Fibroblast of skin of abdomen (primary cell): ENCODE measurements around the gene CNPPD1.
A peak's percentile ranks its signal among the peaks of the same experiment; 100 is the strongest.
"Not testable (repeated sequence)": the region's sequence is repeated elsewhere in the genome, so short reads cannot be mapped to it uniquely, and the experiment has no call there.

Source experiments
- DNase-seq: peaks from one replicate; pipeline ENCODE4 v3.0.0-alpha.2; 2013

CNPPD1 gene

DNA sequence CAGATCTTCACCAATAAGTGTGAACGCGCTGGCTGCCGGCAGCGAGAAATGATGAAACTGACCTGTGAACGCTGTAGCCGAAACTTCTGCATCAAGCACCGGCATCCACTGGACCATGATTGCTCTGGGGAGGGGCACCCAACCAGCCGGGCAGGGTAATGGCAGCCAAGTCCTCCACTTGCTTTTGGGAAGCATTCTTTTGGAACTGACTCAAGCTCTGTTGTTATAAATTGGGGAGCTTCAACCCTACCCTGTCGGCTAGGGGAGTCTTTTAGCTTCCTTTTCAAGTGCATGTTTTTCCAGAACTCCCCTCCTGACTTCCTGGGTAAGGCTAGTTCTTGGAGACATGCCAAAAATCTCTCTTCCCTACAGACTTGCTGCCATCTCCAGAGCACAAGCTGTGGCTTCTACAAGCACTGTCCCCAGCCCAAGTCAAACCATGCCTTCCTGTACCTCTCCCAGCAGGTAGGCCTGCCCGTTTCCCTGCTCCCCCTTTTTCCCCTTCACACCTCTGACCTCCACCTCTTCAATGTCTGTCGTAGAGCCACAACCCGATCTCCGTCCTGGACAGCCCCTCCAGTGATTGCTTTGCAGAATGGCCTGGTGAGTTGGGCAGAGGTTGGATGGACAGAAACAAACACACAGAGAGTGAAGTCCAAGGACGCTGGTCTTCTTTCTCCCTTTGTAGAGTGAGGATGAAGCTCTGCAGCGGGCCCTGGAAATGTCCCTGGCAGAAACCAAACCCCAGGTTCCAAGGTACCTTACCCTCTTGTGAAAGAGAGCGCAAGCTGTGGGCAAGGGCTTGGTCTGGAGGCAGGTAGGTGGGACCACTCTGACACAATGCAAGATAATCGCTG, 31.4 kb upstream of the CNPPD1 start:
- peak; percentile 29 for DNase-seq

DNA sequence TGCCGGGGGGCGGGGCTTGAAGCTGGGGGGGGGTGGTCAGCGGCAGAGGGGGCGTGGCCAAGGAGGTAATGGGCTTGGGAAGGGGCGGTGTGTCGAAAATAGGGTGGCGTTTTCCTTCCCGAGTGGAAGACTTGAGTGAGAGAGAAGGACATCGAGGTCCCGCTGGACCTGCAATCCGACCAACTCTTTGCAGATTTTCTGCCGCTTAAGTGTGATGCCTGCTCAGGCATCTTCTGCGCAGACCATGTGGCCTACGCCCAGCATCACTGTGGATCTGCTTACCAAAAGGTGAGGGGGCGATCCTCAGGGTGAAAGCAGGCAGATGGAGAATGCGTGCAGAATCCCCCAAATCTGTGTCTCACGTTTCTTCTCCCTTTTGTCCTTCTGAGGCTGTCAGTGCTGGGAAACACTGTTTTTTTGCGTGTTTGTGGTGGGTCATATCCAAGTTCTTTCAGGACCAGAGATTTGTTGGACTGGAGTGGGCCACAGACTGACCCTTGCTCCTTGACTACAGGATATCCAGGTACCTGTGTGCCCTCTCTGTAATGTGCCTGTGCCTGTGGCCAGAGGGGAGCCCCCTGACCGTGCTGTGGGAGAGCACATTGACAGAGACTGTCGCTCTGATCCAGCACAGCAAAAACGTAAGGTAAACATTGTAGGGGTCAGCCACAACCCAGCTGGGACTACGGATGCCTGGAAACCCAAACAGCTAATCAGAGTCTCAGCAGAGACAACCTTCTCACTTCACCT, 30.6 kb upstream of the CNPPD1 start:
- DNase-seq = no peak

GRCh38 chr2:219206328-219207133, 29.8 kb upstream of the CNPPD1 start, which contains the start of gene ZFAND2B:
Gene ZFAND2B, plus strand, starts transcription at chr2:219206782. Its CDS starts 206 bp downstream, at chr2:219206988.
- peak; percentile 94 for DNase-seq

- DNase-seq = no peak
Measured at GRCh38 chr2:219205981-219206327, 29.2 kb upstream of the CNPPD1 start.

DNA sequence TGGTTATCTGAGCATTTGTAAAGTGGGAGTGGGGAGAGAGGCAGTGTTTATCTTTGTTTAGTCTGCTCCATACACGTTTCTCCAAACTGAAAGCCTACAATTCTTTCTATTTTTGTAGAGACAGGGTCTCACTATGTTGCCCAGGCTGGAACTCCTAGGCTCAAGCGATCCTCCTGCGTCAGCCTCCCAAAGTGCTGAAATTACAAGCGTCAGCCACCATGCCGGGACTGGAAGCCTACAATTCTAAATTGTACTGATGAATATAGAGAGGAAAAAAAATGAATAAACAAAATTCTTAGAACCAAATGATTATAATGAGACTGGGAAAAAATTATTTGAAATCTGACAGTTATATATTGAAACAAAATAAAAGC, 28.4 kb upstream of the CNPPD1 start:
- no peak for DNase-seq

DNA sequence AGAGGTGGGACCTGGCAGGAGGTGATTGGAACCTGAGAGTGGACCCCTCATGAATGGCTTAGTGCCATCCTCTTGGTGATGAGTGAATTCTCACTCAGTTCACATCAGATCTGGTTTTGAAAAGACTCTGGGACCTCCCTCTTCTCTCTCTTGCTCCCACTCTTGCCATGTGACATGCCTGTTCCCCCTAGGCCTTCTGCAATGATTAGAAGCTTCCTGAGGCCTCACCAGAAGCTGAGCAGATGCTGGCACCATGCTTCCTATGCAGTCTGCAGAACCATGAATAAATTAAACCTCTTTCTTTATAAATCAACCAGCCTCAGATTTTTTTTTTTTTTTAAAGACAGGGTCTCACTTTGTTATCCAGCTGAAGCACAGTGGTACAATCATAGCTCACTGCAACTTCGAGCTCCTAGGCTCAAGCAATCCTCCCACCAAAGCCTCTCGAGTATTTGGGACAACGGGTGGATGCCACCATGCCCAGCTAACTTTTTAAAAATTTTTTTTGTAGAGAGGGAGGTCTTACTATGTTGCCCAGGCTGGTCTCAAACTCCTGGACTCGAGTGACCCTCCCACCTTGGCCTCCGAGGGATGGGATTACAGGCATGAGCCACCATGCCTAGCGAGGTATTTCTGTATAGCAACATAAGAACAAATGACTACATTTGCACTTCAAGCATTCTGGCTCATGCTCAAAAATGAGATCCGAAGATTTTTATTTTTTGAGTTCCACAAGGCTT, 27.9 kb upstream of the CNPPD1 start:
- no peak for DNase-seq

DNA sequence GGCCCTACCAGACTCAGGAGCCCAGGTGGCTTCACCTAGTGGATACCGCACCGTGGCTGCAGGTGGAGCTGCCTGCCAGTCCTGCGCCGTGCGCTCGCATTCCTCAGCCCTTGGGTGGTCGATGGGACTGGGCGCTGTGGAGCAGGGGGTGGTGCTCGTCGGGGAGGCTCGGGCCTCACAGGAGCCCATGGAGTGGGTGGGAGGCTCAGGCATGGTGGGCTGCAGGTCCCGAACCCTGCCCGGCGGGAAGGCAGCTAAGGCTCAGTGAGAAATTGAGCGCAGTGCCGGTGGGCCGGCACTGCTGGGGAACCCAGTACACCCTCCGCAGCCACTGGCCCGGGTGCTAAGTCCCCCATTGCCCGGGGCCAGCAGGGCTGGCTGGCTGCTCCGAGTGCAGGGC, 24.6 kb upstream of the CNPPD1 start:
- not testable (repeated sequence) for DNase-seq

GRCh38 chr2:219200502-219201326, 24.0 kb upstream of the CNPPD1 start:
- not testable (repeated sequence) for DNase-seq

- no peak for DNase-seq
Measured at GRCh38 chr2:219199470-219200211, 22.9 kb upstream of the CNPPD1 start.

DNA sequence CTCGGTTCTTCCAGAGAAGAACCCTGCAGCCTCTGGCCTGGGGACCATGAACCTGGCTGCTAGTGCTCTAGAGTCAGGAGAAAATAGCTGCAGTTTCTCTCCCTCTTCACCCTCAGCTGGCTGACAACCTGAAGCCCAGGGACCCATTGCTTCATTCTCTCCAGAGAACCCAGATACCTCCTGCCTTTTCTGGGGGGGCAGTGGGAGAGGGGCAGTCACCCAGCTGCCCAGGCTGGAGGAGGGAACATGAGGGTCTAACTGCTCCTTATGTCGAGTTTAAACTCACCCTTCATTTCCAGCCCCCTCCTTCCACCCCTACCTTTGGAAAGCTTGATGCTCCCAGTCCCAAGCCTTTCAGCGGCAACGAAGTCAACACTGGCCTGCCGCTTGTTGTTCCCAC, 22.2 kb upstream of the CNPPD1 start:
- no peak for DNase-seq

DNA sequence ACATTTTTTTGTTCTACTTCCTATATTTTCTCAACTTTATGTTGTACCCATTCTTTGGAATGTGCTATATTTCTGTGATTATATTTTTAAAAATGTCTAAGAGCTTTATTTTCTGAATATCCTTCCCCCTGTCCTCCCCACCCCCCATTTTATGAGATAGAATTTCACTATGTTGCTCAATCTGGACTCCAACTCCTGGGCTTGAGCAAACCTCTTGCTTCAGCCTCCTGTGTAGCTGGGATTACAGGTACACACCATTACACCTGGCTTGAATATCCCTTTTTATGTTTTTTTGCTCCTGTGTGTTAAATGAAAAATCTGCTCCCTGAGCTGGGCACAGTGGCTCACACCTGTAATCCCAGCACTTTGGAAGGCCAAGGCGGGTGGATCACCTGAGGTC, 20.7 kb upstream of the CNPPD1 start:
- DNase-seq = no peak

DNA sequence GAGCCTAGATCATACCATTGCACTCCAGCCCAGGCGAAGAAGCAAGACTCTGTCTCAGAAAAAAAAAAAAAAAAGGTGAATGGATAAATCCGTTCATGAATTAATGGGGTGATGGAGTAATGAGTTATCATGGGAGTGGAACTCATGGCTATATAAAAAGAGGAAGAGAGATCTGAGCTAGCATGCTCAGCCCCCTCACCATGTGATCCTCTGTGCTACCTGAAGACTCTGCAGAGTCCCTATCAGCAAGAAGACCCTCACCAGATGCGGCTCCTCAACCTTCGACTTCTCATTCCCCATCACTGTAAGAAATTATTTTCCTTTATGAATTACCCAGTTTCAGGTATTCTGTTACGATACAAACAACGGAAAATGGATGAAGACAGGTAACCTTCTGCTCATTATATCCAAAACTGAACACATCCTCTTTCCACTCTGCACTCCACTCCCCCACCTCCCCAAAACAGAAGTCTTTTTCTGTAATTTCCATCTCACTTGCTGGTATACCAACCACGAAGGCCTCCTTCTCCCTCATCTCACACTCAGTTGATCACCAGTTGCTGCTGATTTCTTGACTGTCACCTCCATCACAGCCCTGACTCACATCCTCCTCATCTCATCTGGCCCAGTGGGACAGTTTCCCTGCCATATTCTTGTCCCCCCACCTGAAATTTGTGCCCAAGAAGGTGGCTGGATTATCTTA, 10.2 kb upstream of the CNPPD1 start:
- DNase-seq = no peak

DNA sequence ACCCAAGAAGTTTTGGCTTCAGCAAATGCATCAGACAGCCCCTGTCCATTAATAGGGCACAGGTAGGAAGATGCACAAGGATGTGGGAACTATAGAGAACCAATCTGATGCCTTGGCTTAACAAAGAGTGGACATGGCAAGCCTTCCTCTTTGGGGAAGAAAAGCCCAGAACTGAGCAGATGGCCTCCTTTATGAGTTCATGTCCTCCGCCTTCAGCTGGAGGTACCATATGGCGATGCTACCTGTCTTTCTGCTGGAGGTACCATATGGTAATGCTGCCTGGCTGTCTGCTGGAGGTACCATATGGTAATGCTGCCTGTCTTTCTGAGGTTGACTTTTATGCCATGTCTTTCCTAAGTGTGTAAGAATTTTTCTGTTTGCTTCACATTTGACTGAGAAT, 7.4 kb upstream of the CNPPD1 start:
- no peak for DNase-seq

GRCh38 chr2:219183151-219183772, 6.5 kb upstream of the CNPPD1 start:
- no peak for DNase-seq

DNA sequence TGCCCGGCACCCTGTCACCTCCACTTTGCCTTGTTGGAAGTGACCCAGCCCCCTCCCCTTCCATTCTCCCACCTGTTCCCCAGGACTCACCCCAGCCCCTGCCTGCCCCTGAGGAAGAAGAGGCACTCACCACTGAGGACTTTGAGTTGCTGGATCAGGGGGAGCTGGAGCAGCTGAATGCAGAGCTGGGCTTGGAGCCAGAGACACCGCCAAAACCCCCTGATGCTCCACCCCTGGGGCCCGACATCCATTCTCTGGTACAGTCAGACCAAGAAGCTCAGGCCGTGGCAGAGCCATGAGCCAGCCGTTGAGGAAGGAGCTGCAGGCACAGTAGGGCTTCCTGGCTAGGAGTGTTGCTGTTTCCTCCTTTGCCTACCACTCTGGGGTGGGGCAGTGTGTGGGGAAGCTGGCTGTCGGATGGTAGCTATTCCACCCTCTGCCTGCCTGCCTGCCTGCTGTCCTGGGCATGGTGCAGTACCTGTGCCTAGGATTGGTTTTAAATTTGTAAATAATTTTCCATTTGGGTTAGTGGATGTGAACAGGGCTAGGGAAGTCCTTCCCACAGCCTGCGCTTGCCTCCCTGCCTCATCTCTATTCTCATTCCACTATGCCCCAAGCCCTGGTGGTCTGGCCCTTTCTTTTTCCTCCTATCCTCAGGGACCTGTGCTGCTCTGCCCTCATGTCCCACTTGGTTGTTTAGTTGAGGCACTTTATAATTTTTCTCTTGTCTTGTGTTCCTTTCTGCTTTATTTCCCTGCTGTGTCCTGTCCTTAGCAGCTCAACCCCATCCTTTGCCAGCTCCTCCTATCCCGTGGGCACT, 5.8 kb upstream of the CNPPD1 start:
- no peak for DNase-seq

GRCh38 chr2:219181531-219181930, 4.8 kb upstream of the CNPPD1 start:
- DNase-seq = no peak

DNA sequence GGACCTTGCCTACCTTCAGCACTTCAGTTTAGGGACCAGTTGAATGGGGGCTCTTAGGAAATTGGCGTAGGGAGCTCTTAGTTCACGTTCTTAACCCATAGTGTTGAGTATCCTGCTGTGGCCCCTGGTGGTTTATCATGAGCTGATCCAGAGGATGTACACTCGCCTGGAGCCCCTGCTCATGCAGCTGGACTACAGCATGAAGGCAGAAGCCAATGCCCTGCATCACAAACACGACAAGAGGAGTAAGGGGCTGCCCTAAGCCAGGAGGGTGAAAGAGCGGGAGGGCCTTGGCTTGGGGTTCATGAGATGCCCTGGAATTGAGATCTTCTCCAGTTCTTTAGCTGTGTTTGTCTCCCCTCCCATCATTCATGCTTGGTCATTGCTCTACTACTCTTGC, 4.2 kb upstream of the CNPPD1 start:
- DNase-seq = no peak

GRCh38 chr2:219179601-219180465, 3.1 kb upstream of the CNPPD1 start:
- DNase-seq = no peak
